Ovary (tissue), 9 donors: ENCODE results near the gene HIP1. TPM values are rescaled to one million over a fixed set of nuclear protein-coding genes. Genes with fewer than 3 reads are reported as not detected.
"Not testable (repeated sequence)": the region's sequence is repeated elsewhere in the genome, so short reads cannot be mapped to it uniquely, and the experiment has no call there.

Experiments used
- DNase-seq, 5 donors: peaks; one replicate each; pipeline ENCODE4 v3.0.0-alpha.2; 2019 to 2020
- H3K27ac ChIP-seq, 2 donors: fragments of 200-600 bp; one replicate each; pipeline versions ENCODE4 v1.5.1 to v1.8.0; 2019 to 2022
- H3K27me3 ChIP-seq: fragments of 200-600 bp; one replicate; pipeline ENCODE4 v1.8.0; 2022
- H3K36me3 ChIP-seq: fragments of 200-600 bp; sonication (generic); one replicate; pipeline ENCODE4 v1.5.1; 2019
- H3K4me1 ChIP-seq: one replicate; pipeline ENCODE4 v1.8.1; 2013; ENCODE audit warnings: mild to moderate bottlenecking, moderate library complexity; ENCODE audit not compliant: insufficient read depth
- H3K4me3 ChIP-seq: fragments of 200-600 bp; sonication (generic); one replicate; pipeline ENCODE4 v1.5.1; 2017
- H3K9me3 ChIP-seq, 2 donors: fragments of 200-600 bp in 1 of 2; sonication (generic) in 1 of 2; one replicate each; pipeline versions ENCODE4 v1.5.1 to v1.8.1; 2013 to 2019; ENCODE audit warnings: mild to moderate bottlenecking in 1 of 2, moderate library complexity in 1 of 2
- CTCF ChIP-seq, 3 donors: fragments of 450-650 bp in 2 of 3; fragments of 200-600 bp in 1 of 3; IDR thresholded peaks; one replicate each; pipeline versions ENCODE4 v1.5.1 to v1.8.0; 2016 to 2022; ENCODE audit warnings: antibody characterized with exemption in 3 of 3, mild to moderate bottlenecking in 1 of 3
- EP300 ChIP-seq: sonication (generic); formaldehyde crosslinking; IDR thresholded peaks from one replicate; pipeline ENCODE4 v1.6.1; 2017; ENCODE audit warnings: antibody characterized with exemption
- POLR2A ChIP-seq: fragments of 450-650 bp; IDR thresholded peaks from one replicate; pipeline ENCODE4 v1.6.1; 2017; ENCODE audit warnings: antibody characterized with exemption, mild to moderate bottlenecking, moderate library complexity
- WGBS, 3 donors: extraction: QIAGEN DNeasy Blood & Tissue Kit in 1 of 3; methylation state at CpG; one replicate each; pipeline versions ENCODE4 v1.1.5 to v1.1.7; 2013 to 2017; 5-methylcytosine and 5-hydroxymethylcytosine counted together
- intact Hi-C, 4 donors: fragments of 100-400 bp; cut with DNase I; formaldehyde crosslinking; loops; one replicate each; pipeline versions ENCODE4 v1.11.0 to v1.15.1; 2022 to 2023
- polyA plus RNA-seq, 2 donors: library from polyadenylated mRNA; stranded (reverse); fragments of 200-250 nt in 1 of 2; fragments of 350-450 nt in 1 of 2; fragmentation: Illumina TruSeq in 1 of 2; extraction: RNeasy Lipid Tissue Mini Kit (QIAGEN cat#74804) in 1 of 2; gene quantifications; one replicate each; pipeline ENCODE4 v1.2.3, GENCODE V29; 2013 to 2014
- total RNA-seq, 7 donors: library from RNA; depleted of rRNA in 2 of 7; stranded (reverse); fragments of >200 nt in 2 of 7; fragmentation: NEBNext Ultra II Directional in 3 of 7; extraction: Animal tissue kit (Norgen Biotek cat#: 25700) in 3 of 7; gene quantifications; one replicate each; pipeline versions ENCODE4 v1.1.0 to v1.2.4, GENCODE V29; 2016 to 2023
- donor health status: DM: no; HTN: no; CAD: no; lungs with moderate emphysema.
- donor health status: DM: no; HTN: no; CAD: no.
- donor health status: Bipolar disorder and iron deficiency.
- donor health status: DM: yes; HTN: yes; CAD: no.
- donor health status: DM: no; HTN: no; CAD: no.
- donor health status: DM: yes; HTN: yes; CAD: no.

HIP1 gene
- total and polyA plus RNA-seq, 9 donors: 9.4 to 31.4 (median 16.8) TPM

DNA sequence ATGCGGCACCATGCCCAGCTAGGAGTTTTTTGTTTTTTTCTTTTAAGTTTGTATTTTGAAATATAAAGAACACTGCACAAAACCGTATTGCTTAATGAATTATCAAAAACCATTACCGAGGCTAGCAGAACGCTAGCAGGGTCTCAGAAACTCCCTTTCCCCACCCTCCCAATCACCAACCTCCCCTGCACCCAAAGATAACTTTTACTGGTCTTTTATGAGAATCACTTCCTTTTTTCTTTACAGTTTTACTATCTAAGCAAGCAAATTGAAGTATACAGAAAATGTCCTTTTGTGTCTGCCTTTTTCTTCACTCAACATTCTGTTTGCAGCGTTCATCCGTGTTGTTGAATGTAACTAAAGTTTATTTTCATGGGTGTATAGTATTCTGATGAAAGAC lies 13.4 kb downstream of the HIP1 start:
- no peak overlapping the region for H3K27ac ChIP-seq
- no peaks in the 10 kb centered on the region for H3K9me3 ChIP-seq
- no peak for DNase-seq
- H3K36me3 ChIP-seq: no peaks in the 10 kb centered on the region
- TF ChIP-seq POLR2A: no peak
- no peak for TF ChIP-seq CTCF (IDR thresholded peaks at IDR 0.05)
- TF ChIP-seq EP300: no peak
- no peak overlapping the region for H3K4me3 ChIP-seq
- intact Hi-C loops: no loop called here
- WGBS, 3 donors: 82 to 84% (median 84%) methylated on average over 6 of the region's 6 CpGs
- H3K4me1 ChIP-seq: peaks cover 14% of the 10 kb centered on the region
- H3K27me3 ChIP-seq: no peaks in the 10 kb centered on the region

GRCh38 chr7:75723444-75723843 lies 15.3 kb downstream of the HIP1 start:
- peaks cover 14% of the 10 kb centered on the region for H3K4me1 ChIP-seq
- intact Hi-C loops: no loop called here
- no peak for TF ChIP-seq CTCF (IDR thresholded peaks at IDR 0.05)
- TF ChIP-seq POLR2A: no peak
- TF ChIP-seq EP300: no peak
- 57 to 65% (median 64%) methylated on average over 3 of the region's 3 CpGs for WGBS, 3 donors
- no peaks in the 10 kb centered on the region for H3K9me3 ChIP-seq
- no peaks in the 10 kb centered on the region for H3K27me3 ChIP-seq
- H3K27ac ChIP-seq: no peak overlapping the region
- no peaks in the 10 kb centered on the region for H3K36me3 ChIP-seq
- H3K4me3 ChIP-seq: no peak overlapping the region
- DNase-seq: no peak

- Histone ChIP-seq H3K27me3 (no peaks in the 10 kb centered on the region), H3K4me1 (peaks cover 6% of the 10 kb centered on the region), H3K4me3 (no peak overlapping the region), H3K27ac (no peak overlapping the region), H3K36me3 (no peaks in the 10 kb centered on the region), H3K9me3 (no peaks in the 10 kb centered on the region)
- intact Hi-C loops: no loop called here
- 12 to 14% (median 13%) methylated on average over 4 of the region's 4 CpGs for WGBS, 3 donors
- TF ChIP-seq POLR2A: no peak
- no peak for TF ChIP-seq CTCF (IDR thresholded peaks at IDR 0.05)
- no peak for TF ChIP-seq EP300
- DNase-seq: no peak
Observed at GRCh38 chr7:75722373-75722772, 16.4 kb downstream of the HIP1 start.

- DNase-seq, H3K9me3 ChIP-seq, H3K27ac ChIP-seq, intact Hi-C loops, H3K4me3 ChIP-seq, H3K4me1 ChIP-seq, H3K36me3 ChIP-seq, H3K27me3 ChIP-seq: not testable (repeated sequence)
- WGBS, 3 donors: 85 to 89% (median 86%) methylated on average over 9 of the region's 9 CpGs
Observed at GRCh38 chr7:75721922-75722321, 16.8 kb downstream of the HIP1 start.

DNA sequence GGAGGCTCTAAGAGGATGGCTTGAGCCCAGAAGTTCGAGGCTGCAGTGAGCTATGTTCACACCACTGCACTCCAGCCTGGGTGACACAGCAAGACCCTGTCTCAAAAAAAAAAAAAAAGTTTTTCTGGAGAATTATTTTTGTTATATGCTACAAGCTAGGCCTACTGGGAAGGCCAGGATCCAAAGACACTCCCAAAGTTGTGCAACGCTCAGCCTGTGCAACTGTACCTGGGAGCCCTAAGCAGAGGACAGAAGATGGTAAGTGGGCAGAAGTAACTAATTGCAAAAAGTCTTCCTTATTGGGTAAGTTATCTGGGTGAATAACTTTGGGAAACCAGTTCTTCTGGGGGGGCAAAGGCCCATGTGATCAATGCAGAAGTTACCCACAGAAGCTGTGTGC lies 17.3 kb downstream of the HIP1 start:
- intact Hi-C loops: no loop called here
- H3K36me3 ChIP-seq: no peaks in the 10 kb centered on the region
- H3K4me1 ChIP-seq: peaks cover 4% of the 10 kb centered on the region
- 83 to 92% (median 84%) methylated on average over 2 of the region's 2 CpGs for WGBS, 3 donors
- TF ChIP-seq POLR2A (no peak), CTCF (IDR thresholded peaks at IDR 0.05) (no peak), EP300 (no peak)
- H3K9me3 ChIP-seq: no peaks in the 10 kb centered on the region
- no peak overlapping the region for H3K27ac ChIP-seq
- no peak overlapping the region for H3K4me3 ChIP-seq
- no peak for DNase-seq
- H3K27me3 ChIP-seq: no peaks in the 10 kb centered on the region
